Uterus (tissue), 2 donors: ENCODE results near the gene DAP.

Experiments used
- POLR2A ChIP-seq, 2 donors: fragments of 450-650 bp; IDR thresholded peaks; one replicate each; pipeline ENCODE4 v1.6.1; 2016; ENCODE audit warnings: antibody characterized with exemption in 2 of 2, mild to moderate bottlenecking in 1 of 2, moderate library complexity in 1 of 2
- TF ChIP-seq, protein P1 (sequence below), 4 experiments: fragments of 200-600 bp in 2 of 4; fragments of 450-650 bp in 2 of 4; sonication (generic) in 2 of 4; IDR thresholded peaks; one replicate each; pipeline ENCODE4 v1.5.1; 2016 to 2019; ENCODE audit warnings: antibody characterized with exemption in 4 of 4, mild to moderate bottlenecking in 2 of 4, moderate library complexity in 1 of 4

DNA sequence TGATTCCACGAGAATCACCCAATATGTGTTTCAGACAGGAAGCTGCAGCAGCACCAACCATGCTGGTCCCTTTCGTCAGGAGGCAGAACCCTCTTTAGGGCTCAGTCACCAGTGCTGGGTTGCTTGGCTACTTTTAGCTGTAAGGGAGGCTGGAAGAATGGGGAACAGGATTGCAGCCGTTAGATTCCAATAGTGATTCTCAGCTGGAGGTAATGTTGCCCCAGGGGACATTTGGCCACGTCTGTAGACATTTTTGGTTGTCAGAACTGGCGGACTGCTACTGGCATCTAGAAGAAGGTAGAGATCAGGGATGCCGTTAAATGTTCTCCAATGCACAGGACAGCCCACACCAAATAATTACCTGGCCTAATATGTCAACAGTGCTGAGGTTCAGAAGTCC is 115.4 kb downstream of the DAP start:
- TF ChIP-seq, protein P1, sequence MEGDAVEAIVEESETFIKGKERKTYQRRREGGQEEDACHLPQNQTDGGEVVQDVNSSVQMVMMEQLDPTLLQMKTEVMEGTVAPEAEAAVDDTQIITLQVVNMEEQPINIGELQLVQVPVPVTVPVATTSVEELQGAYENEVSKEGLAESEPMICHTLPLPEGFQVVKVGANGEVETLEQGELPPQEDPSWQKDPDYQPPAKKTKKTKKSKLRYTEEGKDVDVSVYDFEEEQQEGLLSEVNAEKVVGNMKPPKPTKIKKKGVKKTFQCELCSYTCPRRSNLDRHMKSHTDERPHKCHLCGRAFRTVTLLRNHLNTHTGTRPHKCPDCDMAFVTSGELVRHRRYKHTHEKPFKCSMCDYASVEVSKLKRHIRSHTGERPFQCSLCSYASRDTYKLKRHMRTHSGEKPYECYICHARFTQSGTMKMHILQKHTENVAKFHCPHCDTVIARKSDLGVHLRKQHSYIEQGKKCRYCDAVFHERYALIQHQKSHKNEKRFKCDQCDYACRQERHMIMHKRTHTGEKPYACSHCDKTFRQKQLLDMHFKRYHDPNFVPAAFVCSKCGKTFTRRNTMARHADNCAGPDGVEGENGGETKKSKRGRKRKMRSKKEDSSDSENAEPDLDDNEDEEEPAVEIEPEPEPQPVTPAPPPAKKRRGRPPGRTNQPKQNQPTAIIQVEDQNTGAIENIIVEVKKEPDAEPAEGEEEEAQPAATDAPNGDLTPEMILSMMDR (IDR thresholded peaks at IDR 0.05): no peak
- TF ChIP-seq POLR2A (IDR thresholded peaks at IDR 0.05): no peak
